T follicular helper cell (primary cell): Measurements from ENCODE around the gene MACF1.
"Not testable (repeated sequence)": the region's sequence is repeated elsewhere in the genome, so short reads cannot be mapped to it uniquely, and the experiment has no call there.

Experiments used
- DNase-seq: peaks from one replicate; pipeline ENCODE4 v3.0.0-alpha.2; 2020; ENCODE audit warnings: low read depth

The MACF1 gene

GRCh38 chr1:39492118-39493042 lies 287.9 kb downstream of the MACF1 start:
- DNase-seq: not testable (repeated sequence)

GRCh38 chr1:39493043-39493810 lies 288.7 kb downstream of the MACF1 start:
- not testable (repeated sequence) for DNase-seq

- DNase-seq: no peak
Measured at GRCh38 chr1:39494671-39495410, 290.3 kb downstream of the MACF1 start.

GRCh38 chr1:39496520-39496919 lies 292.0 kb downstream of the MACF1 start:
- DNase-seq: not testable (repeated sequence)

GRCh38 chr1:39497585-39497984 lies 293.1 kb downstream of the MACF1 start:
- no peak for DNase-seq

- DNase-seq: not testable (repeated sequence)
Measured at GRCh38 chr1:39498096-39498710, 293.7 kb downstream of the MACF1 start.

GRCh38 chr1:39498821-39499220 lies 294.3 kb downstream of the MACF1 start:
- not testable (repeated sequence) for DNase-seq

GRCh38 chr1:39499668-39500067 lies 295.2 kb downstream of the MACF1 start:
- no peak for DNase-seq

GRCh38 chr1:39500862-39501389 lies 296.4 kb downstream of the MACF1 start:
- DNase-seq: no peak

- DNase-seq: no peak
Measured at GRCh38 chr1:39501666-39502065, 297.2 kb downstream of the MACF1 start.

GRCh38 chr1:39504436-39504835 lies 299.9 kb downstream of the MACF1 start:
- DNase-seq: not testable (repeated sequence)

GRCh38 chr1:39505289-39505688 lies 300.8 kb downstream of the MACF1 start:
- no peak for DNase-seq

GRCh38 chr1:39507230-39507928 lies 302.9 kb downstream of the MACF1 start:
- no peak for DNase-seq

- no peak for DNase-seq
Measured at GRCh38 chr1:39508266-39508665, 303.8 kb downstream of the MACF1 start.

- no peak for DNase-seq
Measured at GRCh38 chr1:39508857-39509305, 304.4 kb downstream of the MACF1 start.

GRCh38 chr1:39509360-39510009 lies 305.0 kb downstream of the MACF1 start:
- no peak for DNase-seq

GRCh38 chr1:39510570-39511186 lies 306.2 kb downstream of the MACF1 start:
- not testable (repeated sequence) for DNase-seq

GRCh38 chr1:39511477-39511876 lies 307.0 kb downstream of the MACF1 start:
- not testable (repeated sequence) for DNase-seq

- not testable (repeated sequence) for DNase-seq
Measured at GRCh38 chr1:39512234-39512847, 307.8 kb downstream of the MACF1 start.
